Left lobe of liver (tissue), 2 donors: ENCODE data around the gene C5. TPM values are rescaled to one million over a fixed set of nuclear protein-coding genes. Genes with fewer than 3 reads are reported as not detected.
"Not testable (repeated sequence)": the region's sequence is repeated elsewhere in the genome, so short reads cannot be mapped to it uniquely, and the experiment has no call there.

Experiments used
- ATAC-seq: fragments of 200-7000 bp; cut with Tn5 transposase; one replicate; pipeline ENCODE4 v1.9.1; 2020; ENCODE audit warnings: mild to moderate bottlenecking, moderate library complexity
- DNase-seq: peaks from one replicate; pipeline ENCODE4 v3.0.0-alpha.2; 2020; ENCODE audit warnings: low spot score
- total RNA-seq: library from RNA; stranded (reverse); gene quantifications from one replicate; pipeline ENCODE4 v1.2.1, GENCODE V29; 2021
- donor health status: DM: no; HTN: no; CAD: no; lungs with moderate emphysema.
- donor health status: DM: no; HTN: yes; CAD: no.

C5 gene
- 386 TPM for total RNA-seq

DNA sequence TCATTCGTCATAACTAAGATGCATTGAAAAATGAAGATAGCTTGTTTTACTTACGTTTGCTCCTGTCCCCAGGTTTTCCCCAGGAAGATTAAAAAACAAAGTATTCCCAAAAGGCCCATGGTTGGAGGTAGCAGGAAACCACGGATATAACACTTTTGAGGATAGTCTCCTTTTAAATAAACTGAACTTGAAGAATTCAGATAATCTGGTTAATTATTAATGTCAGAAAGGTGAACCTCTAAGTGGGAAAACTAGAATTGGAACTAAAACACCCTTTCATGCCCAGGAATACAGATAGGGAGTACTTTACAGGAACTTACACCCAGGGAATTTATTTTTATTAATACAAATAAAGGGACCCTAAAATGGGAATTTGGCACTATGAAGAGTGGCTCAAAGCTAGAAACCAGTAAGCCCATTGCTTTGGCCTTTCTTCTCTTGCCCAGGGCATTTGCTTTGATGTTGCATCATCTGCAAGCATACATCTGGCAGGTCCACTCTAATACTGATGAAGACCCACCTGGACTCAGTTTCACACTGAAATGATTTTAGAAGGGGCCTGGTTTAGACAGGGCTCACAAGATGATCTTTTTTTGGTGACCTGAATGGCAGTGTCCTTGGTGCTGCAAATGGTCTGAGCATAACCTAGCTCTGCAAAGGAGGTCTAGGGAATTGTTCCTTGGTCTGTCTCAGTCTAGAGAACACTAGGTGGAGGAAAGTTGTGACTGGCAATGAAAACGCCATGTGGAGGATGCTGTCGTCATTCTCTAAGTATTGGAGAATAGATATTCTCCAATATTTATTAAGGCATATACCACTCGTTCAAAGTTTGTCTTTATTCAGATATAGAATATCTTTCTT, at the start of gene C5:
C5 (minus strand) TSS at position 148 of the 861 bp plus-strand sequence; CDS start at position 119, 29 bp downstream.
- ATAC-seq (peak; percentile 53), DNase-seq (no peak)

DNA sequence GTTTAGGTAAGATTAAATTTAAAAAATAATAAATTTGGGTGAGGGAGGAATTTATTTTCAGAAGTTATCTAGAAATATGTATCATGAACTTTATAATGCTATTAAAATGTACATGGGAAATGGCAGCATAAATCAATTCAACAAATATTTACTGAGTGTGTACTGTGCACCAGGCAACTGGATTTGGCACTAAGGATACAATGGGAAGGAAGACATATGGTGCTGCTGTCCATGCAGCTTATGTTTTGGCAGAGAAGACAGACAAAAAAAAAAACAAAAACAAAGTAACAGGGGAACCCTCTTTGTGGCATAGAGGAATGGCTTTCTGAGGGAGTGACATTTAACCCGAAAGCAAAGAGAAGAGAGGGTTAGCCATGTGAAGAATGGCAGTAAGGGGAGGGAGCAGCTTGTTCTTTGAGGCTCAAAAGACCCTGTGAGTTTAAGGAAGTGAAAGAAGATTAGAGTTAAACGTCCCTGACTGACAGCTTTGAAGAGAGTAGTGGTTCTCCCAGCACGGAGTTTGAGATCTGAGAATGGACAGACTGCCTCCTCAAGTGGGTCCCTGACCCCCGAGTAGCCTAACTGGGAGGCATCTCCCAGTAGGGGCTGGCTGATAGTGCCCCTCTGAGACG, 48.6 kb upstream of the C5 start:
- ATAC-seq = no peak
- no peak for DNase-seq

DNA sequence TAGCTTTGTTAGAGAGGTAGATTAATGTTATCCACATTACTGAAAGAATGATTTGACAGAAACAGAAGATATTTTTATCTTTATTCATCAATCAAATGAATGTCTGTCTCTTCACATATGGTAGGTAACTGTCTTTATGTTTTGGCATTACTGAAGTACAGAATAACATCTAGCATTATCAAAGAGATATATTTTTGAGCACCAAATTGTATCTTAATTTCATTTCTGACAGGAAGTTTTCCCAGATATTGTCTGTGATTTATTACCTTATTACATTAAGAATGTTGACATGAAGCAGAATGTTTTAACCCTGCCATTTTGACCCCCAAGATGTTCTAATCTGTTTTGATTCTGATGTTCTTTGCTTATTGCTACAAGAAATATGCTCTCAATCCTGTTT, 45.0 kb upstream of the C5 start:
- no peak for DNase-seq
- no peak for ATAC-seq

DNA sequence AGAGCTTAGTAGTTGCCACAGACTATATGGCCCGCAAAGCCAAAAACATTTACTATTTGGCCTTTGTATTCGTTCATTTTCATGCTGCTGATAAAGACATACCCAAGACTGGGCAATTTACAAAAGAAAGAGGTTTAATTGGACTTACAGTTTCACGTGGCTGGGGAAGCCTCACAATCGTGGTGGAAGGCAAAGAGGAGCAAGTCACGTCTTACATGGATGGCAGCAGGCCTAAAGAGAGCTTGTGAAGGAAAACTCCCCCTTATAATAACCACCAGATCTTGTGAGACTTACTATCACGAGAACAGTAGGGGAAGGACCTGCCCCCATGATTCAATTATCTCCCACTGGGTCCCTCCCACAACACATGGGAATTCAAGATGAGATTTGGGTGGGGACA, 40.7 kb upstream of the C5 start:
- DNase-seq, ATAC-seq: not testable (repeated sequence)

DNA sequence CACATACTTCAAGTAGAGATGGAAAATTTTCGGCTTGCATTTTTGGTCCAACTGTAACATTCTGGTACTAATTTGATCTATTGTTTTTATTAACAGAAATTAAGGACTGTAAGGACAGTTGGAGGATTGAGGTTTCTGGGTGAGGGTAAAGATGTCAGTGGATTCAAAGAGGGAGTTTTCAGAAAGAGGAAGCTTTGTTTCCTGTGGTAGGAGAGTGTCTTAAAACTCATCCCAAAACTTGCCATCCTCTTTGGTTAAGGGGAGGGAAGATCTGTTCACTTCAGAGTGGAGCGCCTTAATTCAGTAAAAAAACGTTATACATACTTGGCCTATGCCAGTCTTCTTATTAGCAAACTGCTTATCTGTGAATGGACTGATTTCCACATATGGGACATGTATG, 38.5 kb upstream of the C5 start:
- no peak for ATAC-seq
- no peak for DNase-seq

DNA sequence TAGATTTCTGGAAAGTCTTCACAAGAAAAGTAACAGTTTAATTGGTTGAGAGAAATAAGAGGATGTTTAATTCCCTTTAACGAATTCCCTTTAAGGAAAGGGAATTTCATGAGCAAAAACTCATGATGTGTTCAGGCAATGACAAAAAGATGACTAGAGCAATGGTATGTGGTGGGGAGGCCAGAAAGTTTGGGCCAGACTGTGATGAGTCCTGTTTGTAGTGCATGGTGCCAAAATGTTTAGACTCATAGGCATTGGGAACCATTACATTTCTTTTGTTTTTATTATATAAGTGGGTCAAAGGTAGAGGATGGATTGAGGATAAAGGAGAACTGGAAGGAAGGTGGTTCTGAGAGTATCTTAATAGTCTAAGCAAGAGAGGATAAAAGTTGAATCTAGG, 35.6 kb upstream of the C5 start:
- ATAC-seq (no peak), DNase-seq (no peak)

DNA sequence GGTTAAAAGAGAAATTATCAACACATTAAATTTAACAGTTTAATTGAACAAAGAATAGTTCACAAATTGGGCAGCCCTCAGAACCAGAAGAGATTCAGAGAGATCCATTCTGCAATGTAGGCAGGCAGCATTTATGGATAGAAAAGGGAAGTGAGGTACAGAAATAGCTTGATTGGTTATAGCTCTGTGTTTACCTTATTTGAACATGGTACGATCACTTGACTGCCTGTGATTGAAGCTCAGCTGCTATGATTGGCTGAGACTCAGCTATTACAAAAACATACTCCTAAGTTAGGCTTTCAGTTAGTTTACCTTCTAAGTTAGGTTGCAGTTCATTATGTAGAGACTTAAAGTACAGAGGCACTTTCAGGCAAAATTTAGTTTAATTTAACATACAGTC, 32.0 kb upstream of the C5 start:
- DNase-seq (no peak), ATAC-seq (no peak)

DNA sequence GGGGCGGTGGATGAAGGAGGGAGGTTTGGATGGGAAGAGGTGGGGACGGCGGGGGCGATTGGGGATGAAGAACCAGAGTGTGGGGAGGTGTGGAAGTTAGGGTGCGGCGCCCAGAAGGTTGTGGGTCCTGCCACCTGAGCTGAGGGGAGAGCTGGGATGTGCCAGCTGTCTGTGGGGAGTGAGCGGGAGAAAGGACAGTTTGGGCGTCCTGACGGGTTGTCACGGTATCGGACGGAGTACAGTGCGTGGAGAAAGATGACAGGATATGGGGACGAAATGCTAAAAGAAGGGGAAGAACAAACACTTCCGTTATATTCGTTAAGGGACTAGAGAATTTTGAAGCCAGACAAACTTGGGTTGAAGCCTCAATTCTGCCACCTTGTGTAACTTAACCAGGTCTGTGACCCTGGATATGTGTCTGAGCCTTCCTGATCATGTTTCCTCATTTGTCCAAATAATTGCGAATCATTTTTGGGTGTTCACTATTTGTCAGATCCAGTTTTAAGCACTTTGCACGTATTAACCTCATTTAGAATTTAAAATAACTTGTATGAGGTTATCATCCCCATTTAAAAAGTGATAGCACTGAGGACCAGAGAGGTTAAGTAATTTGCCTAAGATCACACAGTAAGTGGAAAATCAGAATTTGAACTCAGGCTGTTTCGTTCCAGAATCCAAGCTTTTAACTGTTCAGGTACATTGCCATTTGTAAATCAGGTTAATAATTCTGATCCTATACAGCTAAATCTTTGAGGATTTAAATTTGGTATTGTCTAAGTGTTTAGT, 25.4 kb upstream of the C5 start:
- no peak for DNase-seq
- ATAC-seq = peak; percentile 33

DNA sequence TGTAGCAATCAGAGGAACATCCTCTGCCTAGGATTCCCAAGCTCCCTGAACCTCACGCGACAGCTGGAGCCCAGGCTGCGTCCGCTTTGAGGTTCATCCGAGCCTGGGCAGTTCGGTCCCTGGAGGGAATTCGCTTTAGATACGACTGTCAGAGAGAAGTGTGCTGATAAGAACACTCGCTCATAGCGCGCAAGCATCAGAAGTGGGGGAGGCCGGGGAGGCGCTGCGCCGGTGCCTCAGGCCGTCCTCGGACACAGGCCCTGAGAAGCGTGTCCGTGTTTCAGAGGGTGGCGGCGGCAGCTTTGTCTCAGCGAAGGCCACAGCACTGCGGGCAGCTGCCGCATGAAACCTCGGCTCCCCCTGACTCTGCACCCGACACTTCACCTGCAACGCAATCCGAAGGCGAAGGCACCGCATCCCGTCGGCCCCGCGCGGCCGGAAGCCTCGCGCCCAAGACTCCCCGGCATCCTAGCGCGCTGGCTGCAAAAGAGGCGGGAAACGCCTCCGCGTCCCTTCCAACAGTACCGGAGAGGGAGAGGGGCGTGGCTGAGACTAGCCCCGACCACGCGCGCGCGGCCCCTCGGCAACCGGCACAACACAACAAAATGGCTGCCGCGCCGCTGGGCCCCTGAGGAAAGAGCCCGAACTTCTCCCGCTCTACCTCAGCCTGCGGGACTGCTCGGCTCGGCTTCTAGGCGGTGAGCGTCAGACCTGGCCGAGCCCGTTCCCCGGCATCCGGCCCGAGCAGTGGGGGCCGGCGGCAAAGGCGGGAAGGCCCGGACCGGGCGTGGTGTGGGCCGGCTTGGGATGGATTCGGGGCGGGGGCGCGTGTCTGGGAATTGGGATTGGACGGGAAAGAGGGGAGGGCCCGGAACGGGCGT, 24.5 kb upstream of the C5 start, which contains the start of gene CNTRL:
CNTRL (plus strand) TSS at position 586 of the 881 bp plus-strand sequence. CDS start 13,372 bp downstream, outside the sequence.
- DNase-seq = peak; percentile 91
- peak; percentile 89 for ATAC-seq

DNA sequence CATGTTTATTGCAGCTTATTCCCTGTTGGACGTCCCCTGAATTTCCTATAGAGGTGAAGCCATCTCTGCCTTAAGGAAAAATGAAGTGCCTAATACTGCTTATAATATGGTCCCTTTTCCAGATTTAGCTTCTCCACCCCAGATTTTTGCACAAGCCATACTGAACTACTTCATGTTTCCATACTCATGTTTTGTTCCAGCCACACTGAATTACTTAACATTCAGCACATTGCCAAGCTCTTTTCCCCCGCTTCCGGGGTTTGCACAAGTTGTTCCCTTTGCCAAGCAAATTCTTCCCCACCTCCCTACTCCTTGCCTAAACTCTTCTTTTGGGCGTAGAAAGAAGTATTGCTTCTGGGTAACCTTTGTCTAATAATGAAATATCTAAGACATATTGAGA, 23.0 kb upstream of the C5 start:
- ATAC-seq = no peak

DNA sequence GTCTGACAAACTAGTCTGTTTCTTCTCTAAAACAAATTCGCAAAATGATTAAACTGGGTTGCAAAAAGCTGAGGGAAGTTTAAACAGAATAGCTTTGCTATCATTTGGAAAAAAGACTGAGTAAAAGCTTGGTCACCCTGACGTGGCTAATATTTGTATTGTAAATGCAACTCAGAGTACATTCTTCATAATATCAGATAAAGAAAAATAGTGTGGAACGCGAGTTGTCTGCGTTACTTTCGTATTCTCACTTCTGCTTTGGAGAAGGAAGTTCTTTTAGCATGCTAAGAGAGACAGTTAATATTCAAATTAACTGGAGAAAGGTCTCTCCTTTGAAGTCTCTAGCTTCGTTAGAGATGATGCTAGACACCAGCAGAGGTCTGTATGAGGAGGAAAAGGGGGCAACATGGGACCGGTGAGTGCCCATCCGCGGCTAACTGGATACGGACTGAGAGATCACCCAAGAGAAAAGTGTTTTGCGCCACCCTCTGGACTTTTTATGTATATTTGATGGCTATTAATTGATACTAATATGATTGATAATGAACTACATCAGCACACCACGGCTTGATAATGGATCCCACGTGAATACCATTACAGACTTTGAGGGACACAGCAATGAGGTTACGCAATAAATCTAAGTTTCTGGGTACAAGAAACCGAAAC, 21.8 kb upstream of the C5 start:
- ATAC-seq (no peak), DNase-seq (no peak)

More for the DNA sequence above, 23.0 kb upstream of the C5 start:
- no peak for DNase-seq

DNA sequence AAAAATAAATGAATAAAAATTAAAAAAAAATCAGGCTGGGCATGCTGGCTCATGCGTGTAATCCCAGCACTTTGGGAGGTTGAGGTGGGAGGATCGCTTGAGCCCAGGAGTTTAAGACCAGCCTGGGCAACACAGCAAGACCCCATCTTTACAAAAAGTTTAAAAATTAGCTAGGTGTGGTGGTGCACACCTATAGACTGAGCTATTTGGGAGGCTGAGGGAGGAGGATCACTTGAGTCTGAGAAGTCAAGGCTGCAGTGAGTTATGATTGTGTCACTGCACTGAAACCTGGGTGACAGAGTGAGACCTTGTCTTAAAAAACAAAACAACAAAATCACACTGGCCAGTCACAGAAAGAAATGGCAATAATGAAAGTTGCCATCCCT, 21.3 kb upstream of the C5 start:
- ATAC-seq = no peak
- no peak for DNase-seq

DNA sequence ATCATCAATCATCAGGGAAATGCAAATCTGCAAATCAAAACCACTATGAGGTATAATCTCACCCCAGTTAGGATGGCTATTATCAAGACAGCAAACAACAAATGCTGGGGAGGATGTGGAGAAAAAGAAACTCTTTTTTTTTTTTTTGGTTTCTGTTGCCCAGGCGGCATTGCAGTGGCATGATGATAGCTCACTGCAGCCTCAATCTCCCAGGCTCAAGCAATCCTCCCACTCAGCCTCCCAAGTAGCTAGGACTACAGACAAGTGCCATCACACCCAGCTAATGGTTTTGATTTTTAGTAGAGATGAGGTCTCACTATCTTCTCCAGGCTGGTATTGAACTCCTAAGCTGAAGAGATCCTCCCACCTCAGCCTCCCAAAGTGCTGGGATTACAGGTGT, 19.3 kb upstream of the C5 start:
- DNase-seq (no peak), ATAC-seq (no peak)

DNA sequence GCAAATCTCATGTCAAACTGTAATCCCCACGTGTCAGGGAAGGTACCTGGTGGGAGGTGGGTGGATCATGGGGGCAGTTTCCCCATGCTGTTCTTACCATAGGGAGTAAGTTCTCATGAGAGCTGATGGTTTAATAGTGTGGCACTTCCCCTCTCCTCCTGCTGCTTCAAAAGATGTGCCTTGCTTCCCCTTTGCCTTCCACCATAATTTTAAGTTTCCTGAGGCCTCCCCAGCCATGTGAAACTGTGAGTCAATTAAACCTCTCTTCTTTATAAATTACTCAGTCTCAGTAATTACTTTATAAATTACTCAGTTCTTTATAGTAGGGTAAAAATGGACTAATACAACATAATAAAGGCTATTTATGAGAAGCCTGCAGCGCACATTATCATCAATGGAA, 17.6 kb upstream of the C5 start:
- no peak for DNase-seq
- ATAC-seq = no peak

DNA sequence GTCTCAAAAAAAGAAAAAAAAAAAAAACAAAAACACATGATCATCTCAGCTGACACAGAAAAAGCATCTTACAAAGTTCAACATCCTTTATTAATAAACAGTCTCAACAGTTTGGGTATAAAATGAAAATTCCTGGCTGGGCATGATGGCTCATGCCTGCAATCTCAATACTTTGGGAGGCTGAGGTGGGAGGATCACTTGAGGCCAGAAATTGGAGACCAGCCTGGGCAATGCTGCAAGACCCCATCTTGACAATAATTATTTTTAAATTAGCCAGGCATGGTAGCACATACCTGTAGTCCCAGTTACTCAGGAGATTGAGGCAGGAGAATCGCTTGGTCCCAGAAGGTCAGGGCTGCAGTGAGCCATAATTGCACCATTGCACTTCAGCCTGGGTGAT, 16.8 kb upstream of the C5 start:
- ATAC-seq (no peak), DNase-seq (no peak)

DNA sequence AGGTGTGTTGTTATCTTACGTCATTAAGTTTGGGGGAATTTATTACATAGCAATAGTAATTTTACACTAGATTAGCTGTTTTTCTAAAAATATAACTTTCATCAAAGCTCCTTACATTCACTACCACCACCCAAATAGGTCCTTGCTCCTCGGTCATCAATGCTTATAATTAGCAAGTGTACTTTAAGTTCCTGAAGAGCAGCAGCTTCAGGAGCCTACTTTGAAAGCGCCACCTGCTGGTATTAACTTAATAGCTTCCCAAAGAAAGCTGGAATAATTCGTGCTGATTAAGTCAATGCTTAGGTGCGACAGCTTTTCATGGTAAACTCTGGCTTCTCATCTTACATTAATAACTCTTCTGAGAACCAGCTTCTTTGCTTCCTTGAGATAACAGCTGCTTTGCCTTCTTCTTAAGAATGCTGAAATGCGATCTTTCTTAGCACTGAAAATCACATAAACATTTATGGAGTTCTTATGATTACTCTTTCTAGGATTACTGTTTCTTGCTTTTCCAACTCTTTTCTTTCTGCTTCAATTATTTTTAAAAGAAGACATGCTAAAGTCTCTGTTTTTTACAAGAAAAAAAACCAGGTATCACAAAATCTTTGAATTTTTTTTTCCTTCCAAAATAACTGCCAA, 10.0 kb upstream of the C5 start:
- DNase-seq (no peak), ATAC-seq (peak; percentile 72)

DNA sequence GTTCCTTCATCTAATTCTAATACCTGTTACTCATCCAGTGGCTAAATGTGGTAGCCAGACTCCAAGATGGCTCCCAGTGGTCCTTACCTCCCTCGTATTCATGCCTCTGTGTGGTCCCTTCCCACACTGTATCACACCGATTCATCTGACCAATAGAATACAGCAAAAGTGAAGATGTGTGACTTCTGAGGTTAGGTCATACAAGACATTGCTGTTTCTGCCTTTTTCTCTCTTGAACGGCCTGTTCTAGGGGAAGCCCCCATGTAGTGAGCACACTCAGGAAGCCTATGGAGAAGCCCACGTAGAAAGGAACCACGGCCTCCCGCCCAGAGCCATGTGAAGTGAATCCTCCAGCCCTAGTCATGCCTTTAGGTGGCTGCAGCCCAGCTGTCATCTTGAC, 9.4 kb upstream of the C5 start:
- ATAC-seq = no peak

DNA sequence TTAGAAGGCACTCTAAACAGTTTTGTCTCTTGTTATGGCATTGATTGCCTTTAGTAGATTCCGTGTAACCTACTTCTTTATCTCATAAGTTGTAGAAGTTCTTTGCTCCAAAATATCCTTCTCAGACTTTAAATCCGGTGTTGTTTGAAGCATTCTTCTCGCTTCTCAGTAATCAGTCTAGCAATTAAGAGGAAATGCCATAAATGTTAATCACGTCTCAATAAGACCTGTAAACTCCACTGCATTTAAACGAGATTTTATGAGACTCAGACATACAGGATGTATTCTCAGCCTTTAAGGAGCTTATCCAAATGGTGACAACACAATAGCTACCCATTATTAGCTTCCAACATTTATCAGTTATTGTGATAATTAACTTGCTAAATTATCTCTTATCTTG, 7.7 kb upstream of the C5 start:
- ATAC-seq (no peak), DNase-seq (no peak)

More for the DNA sequence above, 9.4 kb upstream of the C5 start:
- DNase-seq = no peak

DNA sequence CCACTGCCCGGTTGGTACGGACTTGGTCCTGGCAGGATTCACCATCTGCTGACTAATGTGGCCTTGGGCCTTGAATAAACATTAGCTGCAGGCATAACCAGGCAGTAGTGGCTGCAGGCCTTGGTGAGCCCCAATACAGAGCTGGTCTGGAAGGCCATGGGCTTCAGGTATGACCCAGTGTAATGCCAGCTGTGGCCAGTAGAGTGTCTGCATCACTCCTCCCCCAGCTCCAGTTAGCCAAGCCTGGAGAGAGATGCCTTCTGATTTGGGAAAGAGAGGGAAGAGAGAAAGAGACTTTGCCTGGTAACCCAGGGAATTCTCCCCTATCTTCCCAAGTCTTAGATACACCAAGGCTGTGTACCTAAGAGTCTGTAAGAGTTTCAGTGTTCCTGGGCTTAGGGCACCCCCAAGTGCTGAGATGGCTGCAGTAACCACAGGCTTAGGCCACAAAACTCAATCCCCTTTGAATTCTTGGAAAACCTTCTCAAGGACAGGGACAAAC, 5.6 kb upstream of the C5 start:
- DNase-seq (peak; percentile 73), ATAC-seq (peak; percentile 76)
